HepG2 (cell line): ENCODE measurements around the gene RPS8. TPM values are rescaled to one million over a fixed set of nuclear protein-coding genes. Genes with fewer than 3 reads are reported as not detected.

ENCODE experiments used
- ATF7 ChIP-seq, 2 experiments: fragments of 450-650 bp in 1 of 2; sonication (generic) in 1 of 2; formaldehyde crosslinking in 1 of 2; IDR thresholded peaks; 2 replicates each; pipeline versions ENCODE4 v1.4.0 to v1.6.1; 2016 to 2020; ENCODE audit warnings: antibody characterized with exemption in 1 of 2, mild to moderate bottlenecking in 1 of 2, missing genetic modification reagents in 1 of 2
- IRF2 ChIP-seq: IDR thresholded peaks from 2 replicates; pipeline ENCODE4 v1.6.1; 2018; ENCODE audit warnings: missing genetic modification reagents, missing compliant biosample characterization
- ISX ChIP-seq: sonication (generic); formaldehyde crosslinking; conservative IDR thresholded peaks from 2 replicates; pipeline ENCODE4 v1.5.0; 2020; ENCODE audit warnings: missing genetic modification reagents
- KLF12 ChIP-seq: sonication (generic); formaldehyde crosslinking; IDR thresholded peaks from 2 replicates; pipeline ENCODE4 v1.4.0; 2020; ENCODE audit warnings: missing genetic modification reagents, borderline replicate concordance
- NFKB2 ChIP-seq: sonication (generic); formaldehyde crosslinking; IDR thresholded peaks from 2 replicates; pipeline ENCODE4 v1.4.0; 2020; ENCODE audit warnings: missing genetic modification reagents, borderline replicate concordance
- NRL ChIP-seq: sonication (generic); formaldehyde crosslinking; IDR thresholded peaks from 2 replicates; pipeline ENCODE4 v1.5.0; 2020; ENCODE audit warnings: missing genetic modification reagents, mild to moderate bottlenecking, moderate library complexity, borderline replicate concordance
- PHF20 ChIP-seq: sonication (generic); formaldehyde crosslinking; IDR thresholded peaks from 2 replicates; pipeline ENCODE4 v1.5.0; 2020; ENCODE audit warnings: mild to moderate bottlenecking, missing genetic modification reagents
- POLR2G ChIP-seq: fragments of 200-400 bp; formaldehyde crosslinking; IDR thresholded peaks from 2 replicates; pipeline ENCODE4 v1.6.1; 2018; ENCODE audit warnings: mild to moderate bottlenecking, low read depth, low read length, moderate library complexity
- SETDB1 ChIP-seq: sonication (generic); formaldehyde crosslinking; IDR thresholded peaks from 2 replicates; pipeline ENCODE4 v1.5.1; 2020; ENCODE audit warnings: missing genetic modification reagents, mild to moderate bottlenecking, borderline replicate concordance
- TCF7L2 ChIP-seq: IDR thresholded peaks from 2 replicates; pipeline ENCODE4 v1.6.1; 2011; ENCODE audit warnings: mild to moderate bottlenecking, low read depth, low read length, moderate library complexity
- ZNF121 ChIP-seq: sonication (generic); formaldehyde crosslinking; IDR thresholded peaks from 2 replicates; pipeline ENCODE4 v1.5.0; 2020; ENCODE audit warnings: mild to moderate bottlenecking, missing genetic modification reagents
- ZNF790 ChIP-seq: sonication (generic); formaldehyde crosslinking; IDR thresholded peaks from 2 replicates; pipeline ENCODE4 v1.8.0; 2022; ENCODE audit warnings: missing genetic modification reagents, mild to moderate bottlenecking, borderline replicate concordance
- ZSCAN25 ChIP-seq: sonication (generic); formaldehyde crosslinking; IDR thresholded peaks from 2 replicates; pipeline ENCODE4 v1.8.0; 2022; ENCODE audit warnings: mild to moderate bottlenecking, missing genetic modification reagents
- polyA plus RNA-seq, 8 experiments: library from polyadenylated mRNA; depleted of rRNA in 3 of 8; stranded (reverse) in 7 of 8; unstranded in 1 of 8; fragments of >200 nt; fragmentation: Illumina TruSeq in 4 of 8; extraction: Trizol in 4 of 8; gene quantifications; 2 replicates each; pipeline versions ENCODE4 v1.2.1 to v1.2.3, GENCODE V29; 2011 to 2016; ENCODE audit warnings: low read depth in 4 of 8, missing spikeins in 1 of 8, mixed read lengths in 1 of 8; ENCODE audit not compliant: insufficient read depth in 1 of 8
- total RNA-seq, 5 experiments: library from RNA; depleted of rRNA; stranded (reverse); fragments of >200 nt; fragmentation: Illumina TruSeq; extraction: Trizol; gene quantifications; 2 replicates each; pipeline ENCODE4 v1.2.3, GENCODE V29; 2016; ENCODE audit warnings: low read depth in 1 of 5
- TF ChIP-seq, protein P1 (sequence below): sonication (generic); formaldehyde crosslinking; IDR thresholded peaks from 2 replicates; pipeline ENCODE4 v1.9.0; 2021; ENCODE audit warnings: missing genetic modification reagents, mild to moderate bottlenecking, borderline replicate concordance
- TF ChIP-seq, protein P2 (sequence below): sonication (generic); formaldehyde crosslinking; IDR thresholded peaks from 2 replicates; pipeline ENCODE4 v1.4.0; 2020; ENCODE audit warnings: mild to moderate bottlenecking, missing genetic modification reagents
- TF ChIP-seq, protein P3 (sequence below): sonication (generic); formaldehyde crosslinking; IDR thresholded peaks from 2 replicates; pipeline ENCODE4 v1.4.0; 2020; ENCODE audit warnings: missing genetic modification reagents, borderline replicate concordance
- TF ChIP-seq, protein P4 (sequence below): IDR thresholded peaks from 2 replicates; pipeline ENCODE4 v1.6.1; 2016
- TF ChIP-seq, protein P5 (sequence below): sonication (generic); formaldehyde crosslinking; IDR thresholded peaks from 2 replicates; pipeline ENCODE4 v1.5.0; 2020; ENCODE audit warnings: mild to moderate bottlenecking, missing genetic modification reagents
- TF ChIP-seq, protein P6 (sequence below): sonication (generic); IDR thresholded peaks from 2 replicates; pipeline ENCODE4 v1.6.1; 2016; ENCODE audit warnings: low read depth, borderline replicate concordance

RPS8 gene
- total and polyA plus RNA-seq, 2 of the 13 experiments (the other 11 are each of a cell fraction or from before 2014, with no cell fraction given) = 2,628 to 2,822 TPM

DNA sequence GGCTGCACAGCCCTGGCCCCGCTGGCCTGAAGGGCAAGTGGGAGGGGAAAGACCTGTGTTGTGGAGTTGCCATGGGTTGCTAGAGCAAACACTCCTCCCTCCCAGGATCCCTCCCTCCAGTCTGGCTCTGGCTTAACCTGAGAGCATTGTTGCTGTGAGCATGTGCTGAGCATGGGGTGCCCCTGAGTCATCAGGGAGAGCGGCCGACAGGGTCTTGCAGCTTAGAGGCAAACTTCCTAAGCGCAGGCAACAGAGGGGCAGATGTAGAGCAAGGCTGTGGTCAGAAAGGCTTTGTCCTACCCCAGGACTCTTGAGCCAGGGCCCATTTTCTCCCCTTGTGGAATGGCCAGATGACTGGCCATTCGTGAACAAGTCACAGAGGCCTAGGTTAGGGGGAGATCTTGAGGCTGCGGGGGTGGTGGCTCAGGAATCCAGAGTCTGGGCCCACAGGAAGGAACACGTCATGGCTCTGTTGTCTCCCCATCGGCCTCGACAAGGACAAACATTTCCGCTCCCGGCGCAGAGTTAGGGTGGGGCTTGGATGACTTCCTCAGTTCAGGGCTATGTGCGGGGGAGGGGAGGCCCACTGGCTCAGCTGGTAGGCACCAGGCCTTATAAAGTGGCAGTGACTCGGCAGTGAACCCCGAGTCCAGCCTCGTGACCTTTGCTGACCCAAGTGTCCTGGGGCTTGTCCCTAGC lies 32.2 kb downstream of the RPS8 start (continued):
- TF ChIP-seq, protein P1, sequence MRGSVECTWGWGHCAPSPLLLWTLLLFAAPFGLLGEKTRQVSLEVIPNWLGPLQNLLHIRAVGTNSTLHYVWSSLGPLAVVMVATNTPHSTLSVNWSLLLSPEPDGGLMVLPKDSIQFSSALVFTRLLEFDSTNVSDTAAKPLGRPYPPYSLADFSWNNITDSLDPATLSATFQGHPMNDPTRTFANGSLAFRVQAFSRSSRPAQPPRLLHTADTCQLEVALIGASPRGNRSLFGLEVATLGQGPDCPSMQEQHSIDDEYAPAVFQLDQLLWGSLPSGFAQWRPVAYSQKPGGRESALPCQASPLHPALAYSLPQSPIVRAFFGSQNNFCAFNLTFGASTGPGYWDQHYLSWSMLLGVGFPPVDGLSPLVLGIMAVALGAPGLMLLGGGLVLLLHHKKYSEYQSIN (CRISPR knock-in tag) = no peak
- TF ChIP-seq, protein P2, sequence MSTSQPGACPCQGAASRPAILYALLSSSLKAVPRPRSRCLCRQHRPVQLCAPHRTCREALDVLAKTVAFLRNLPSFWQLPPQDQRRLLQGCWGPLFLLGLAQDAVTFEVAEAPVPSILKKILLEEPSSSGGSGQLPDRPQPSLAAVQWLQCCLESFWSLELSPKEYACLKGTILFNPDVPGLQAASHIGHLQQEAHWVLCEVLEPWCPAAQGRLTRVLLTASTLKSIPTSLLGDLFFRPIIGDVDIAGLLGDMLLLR (CRISPR knock-in tag) = 0 out of 2 replicates have a peak, but pooled peaks have one; percentile 11
- TF ChIP-seq ZNF790 (CRISPR knock-in tag) (no peak), ZNF121 (peak; percentile 81; the same call in 1 of the 2 replicates), SETDB1 (no peak), PHF20 (peak; percentile 76), TCF7L2 (no peak), KLF12 (no peak; the same call in 1 of the 2 replicates), POLR2G (peak; percentile 83), ZSCAN25 (CRISPR knock-in tag) (peak; percentile 81; the same call in 1 of the 2 replicates), NRL (peak; percentile 75; the same call in 1 of the 2 replicates), NFKB2 (CRISPR knock-in tag) (peak; percentile 86), IRF2 (0 out of 2 replicates have a peak, but pooled peaks have one; percentile 71), ISX (CRISPR knock-in tag) (no peak), ATF7 (IDR thresholded peaks at IDR 0.05) (peak; percentile 17; the same call in 1 of the 2 replicates), ATF7 (CRISPR knock-in tag; IDR thresholded peaks at IDR 0.05) (peak; percentile 93)
- TF ChIP-seq, protein P3, sequence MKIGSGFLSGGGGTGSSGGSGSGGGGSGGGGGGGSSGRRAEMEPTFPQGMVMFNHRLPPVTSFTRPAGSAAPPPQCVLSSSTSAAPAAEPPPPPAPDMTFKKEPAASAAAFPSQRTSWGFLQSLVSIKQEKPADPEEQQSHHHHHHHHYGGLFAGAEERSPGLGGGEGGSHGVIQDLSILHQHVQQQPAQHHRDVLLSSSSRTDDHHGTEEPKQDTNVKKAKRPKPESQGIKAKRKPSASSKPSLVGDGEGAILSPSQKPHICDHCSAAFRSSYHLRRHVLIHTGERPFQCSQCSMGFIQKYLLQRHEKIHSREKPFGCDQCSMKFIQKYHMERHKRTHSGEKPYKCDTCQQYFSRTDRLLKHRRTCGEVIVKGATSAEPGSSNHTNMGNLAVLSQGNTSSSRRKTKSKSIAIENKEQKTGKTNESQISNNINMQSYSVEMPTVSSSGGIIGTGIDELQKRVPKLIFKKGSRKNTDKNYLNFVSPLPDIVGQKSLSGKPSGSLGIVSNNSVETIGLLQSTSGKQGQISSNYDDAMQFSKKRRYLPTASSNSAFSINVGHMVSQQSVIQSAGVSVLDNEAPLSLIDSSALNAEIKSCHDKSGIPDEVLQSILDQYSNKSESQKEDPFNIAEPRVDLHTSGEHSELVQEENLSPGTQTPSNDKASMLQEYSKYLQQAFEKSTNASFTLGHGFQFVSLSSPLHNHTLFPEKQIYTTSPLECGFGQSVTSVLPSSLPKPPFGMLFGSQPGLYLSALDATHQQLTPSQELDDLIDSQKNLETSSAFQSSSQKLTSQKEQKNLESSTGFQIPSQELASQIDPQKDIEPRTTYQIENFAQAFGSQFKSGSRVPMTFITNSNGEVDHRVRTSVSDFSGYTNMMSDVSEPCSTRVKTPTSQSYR (CRISPR knock-in tag) = peak; percentile 88; the same call in 1 of the 2 replicates
- TF ChIP-seq, protein P4, sequence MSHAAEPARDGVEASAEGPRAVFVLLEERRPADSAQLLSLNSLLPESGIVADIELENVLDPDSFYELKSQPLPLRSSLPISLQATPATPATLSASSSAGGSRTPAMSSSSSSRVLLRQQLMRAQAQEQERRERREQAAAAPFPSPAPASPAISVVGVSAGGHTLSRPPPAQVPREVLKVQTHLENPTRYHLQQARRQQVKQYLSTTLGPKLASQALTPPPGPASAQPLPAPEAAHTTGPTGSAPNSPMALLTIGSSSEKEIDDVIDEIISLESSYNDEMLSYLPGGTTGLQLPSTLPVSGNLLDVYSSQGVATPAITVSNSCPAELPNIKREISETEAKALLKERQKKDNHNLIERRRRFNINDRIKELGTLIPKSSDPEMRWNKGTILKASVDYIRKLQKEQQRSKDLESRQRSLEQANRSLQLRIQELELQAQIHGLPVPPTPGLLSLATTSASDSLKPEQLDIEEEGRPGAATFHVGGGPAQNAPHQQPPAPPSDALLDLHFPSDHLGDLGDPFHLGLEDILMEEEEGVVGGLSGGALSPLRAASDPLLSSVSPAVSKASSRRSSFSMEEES = peak; percentile 83
- TF ChIP-seq, protein P5, sequence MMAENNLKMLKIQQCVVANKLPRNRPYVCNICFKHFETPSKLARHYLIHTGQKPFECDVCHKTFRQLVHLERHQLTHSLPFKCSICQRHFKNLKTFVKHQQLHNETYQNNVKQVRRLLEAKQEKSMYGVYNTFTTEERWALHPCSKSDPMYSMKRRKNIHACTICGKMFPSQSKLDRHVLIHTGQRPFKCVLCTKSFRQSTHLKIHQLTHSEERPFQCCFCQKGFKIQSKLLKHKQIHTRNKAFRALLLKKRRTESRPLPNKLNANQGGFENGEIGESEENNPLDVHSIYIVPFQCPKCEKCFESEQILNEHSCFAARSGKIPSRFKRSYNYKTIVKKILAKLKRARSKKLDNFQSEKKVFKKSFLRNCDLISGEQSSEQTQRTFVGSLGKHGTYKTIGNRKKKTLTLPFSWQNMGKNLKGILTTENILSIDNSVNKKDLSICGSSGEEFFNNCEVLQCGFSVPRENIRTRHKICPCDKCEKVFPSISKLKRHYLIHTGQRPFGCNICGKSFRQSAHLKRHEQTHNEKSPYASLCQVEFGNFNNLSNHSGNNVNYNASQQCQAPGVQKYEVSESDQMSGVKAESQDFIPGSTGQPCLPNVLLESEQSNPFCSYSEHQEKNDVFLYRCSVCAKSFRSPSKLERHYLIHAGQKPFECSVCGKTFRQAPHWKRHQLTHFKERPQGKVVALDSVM (CRISPR knock-in tag) = peak; percentile 67
- TF ChIP-seq, protein P6, sequence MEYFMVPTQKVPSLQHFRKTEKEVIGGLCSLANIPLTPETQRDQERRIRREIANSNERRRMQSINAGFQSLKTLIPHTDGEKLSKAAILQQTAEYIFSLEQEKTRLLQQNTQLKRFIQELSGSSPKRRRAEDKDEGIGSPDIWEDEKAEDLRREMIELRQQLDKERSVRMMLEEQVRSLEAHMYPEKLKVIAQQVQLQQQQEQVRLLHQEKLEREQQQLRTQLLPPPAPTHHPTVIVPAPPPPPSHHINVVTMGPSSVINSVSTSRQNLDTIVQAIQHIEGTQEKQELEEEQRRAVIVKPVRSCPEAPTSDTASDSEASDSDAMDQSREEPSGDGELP = peak; percentile 97
